A673 (cell line): ENCODE data around the gene PDGFC.

Experiments
- EZH2 ChIP-seq: fragments of 200-600 bp; sonication (generic); IDR thresholded peaks from 2 replicates; pipeline ENCODE4 v1.6.1; 2017; ENCODE audit warnings: borderline replicate concordance, low read depth, mild to moderate bottlenecking, mixed read lengths, antibody characterized with exemption, low read length; ENCODE audit not compliant: poor library complexity, severe bottlenecking
- TF ChIP-seq, protein P1 (sequence below): fragments of 300-800, 200-600 bp; sonication (generic); conservative IDR thresholded peaks from 2 replicates; pipeline ENCODE4 v1.5.1; 2017; ENCODE audit warnings: low read depth, mild to moderate bottlenecking, antibody characterized with exemption, low read length, moderate library complexity, mixed read lengths

DNA sequence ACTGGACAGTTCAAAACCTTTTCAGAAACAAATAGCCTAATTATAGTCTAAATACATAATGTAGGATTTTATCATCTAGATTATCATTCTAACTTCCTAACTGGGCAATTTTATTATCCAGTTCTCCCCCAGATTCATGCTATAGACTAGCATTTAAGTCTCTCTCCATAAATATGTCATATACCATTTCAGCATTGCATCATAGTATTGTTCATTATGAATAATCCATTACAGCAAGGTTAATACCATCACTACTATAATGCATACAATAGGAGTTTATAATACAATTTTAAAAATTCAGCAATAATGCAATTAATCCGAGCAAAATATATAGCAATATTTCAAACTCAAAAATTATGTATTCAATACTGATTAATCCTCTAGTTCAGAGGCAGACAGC is 77.4 kb downstream of the PDGFC start:
- TF ChIP-seq, protein P1, sequence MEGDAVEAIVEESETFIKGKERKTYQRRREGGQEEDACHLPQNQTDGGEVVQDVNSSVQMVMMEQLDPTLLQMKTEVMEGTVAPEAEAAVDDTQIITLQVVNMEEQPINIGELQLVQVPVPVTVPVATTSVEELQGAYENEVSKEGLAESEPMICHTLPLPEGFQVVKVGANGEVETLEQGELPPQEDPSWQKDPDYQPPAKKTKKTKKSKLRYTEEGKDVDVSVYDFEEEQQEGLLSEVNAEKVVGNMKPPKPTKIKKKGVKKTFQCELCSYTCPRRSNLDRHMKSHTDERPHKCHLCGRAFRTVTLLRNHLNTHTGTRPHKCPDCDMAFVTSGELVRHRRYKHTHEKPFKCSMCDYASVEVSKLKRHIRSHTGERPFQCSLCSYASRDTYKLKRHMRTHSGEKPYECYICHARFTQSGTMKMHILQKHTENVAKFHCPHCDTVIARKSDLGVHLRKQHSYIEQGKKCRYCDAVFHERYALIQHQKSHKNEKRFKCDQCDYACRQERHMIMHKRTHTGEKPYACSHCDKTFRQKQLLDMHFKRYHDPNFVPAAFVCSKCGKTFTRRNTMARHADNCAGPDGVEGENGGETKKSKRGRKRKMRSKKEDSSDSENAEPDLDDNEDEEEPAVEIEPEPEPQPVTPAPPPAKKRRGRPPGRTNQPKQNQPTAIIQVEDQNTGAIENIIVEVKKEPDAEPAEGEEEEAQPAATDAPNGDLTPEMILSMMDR = no peak
- TF ChIP-seq EZH2 = no peak
